GM18502 (cell line): ENCODE results near the gene ZNRF4.
"Not testable (repeated sequence)": the region's sequence is repeated elsewhere in the genome, so short reads cannot be mapped to it uniquely, and the experiment has no call there.

Experiments
- ATAC-seq: cut with Tn5 transposase; IDR thresholded peaks from one replicate; pipeline ENCODE4 v1.9.1; 2021; ENCODE audit warnings: mild to moderate bottlenecking; ENCODE audit not compliant: unreplicated experiment, poor library complexity

The ZNRF4 gene

GRCh38 chr19:5472286-5472685, 17.1 kb downstream of the ZNRF4 start:
- ATAC-seq: no peak

GRCh38 chr19:5473646-5474045, 18.4 kb downstream of the ZNRF4 start:
- no peak for ATAC-seq

GRCh38 chr19:5477451-5478215, 22.4 kb downstream of the ZNRF4 start:
- no peak for ATAC-seq

GRCh38 chr19:5478241-5478924, 23.2 kb downstream of the ZNRF4 start:
- ATAC-seq: no peak

- no peak for ATAC-seq
Measured at GRCh38 chr19:5478925-5479588, 23.8 kb downstream of the ZNRF4 start.

GRCh38 chr19:5479958-5480357, 24.7 kb downstream of the ZNRF4 start:
- no peak for ATAC-seq

- ATAC-seq: no peak
Measured at GRCh38 chr19:5480427-5480836, 25.2 kb downstream of the ZNRF4 start.

GRCh38 chr19:5481957-5482356, 26.7 kb downstream of the ZNRF4 start:
- ATAC-seq: no peak

- ATAC-seq: no peak
Measured at GRCh38 chr19:5484398-5485285, 29.4 kb downstream of the ZNRF4 start.

GRCh38 chr19:5485286-5485636, 30.0 kb downstream of the ZNRF4 start:
- ATAC-seq: no peak

GRCh38 chr19:5485658-5486057, 30.4 kb downstream of the ZNRF4 start:
- not testable (repeated sequence) for ATAC-seq

- no peak for ATAC-seq
Measured at GRCh38 chr19:5487222-5487621, 32.0 kb downstream of the ZNRF4 start.

- ATAC-seq: no peak
Measured at GRCh38 chr19:5489551-5489950, 34.3 kb downstream of the ZNRF4 start.

GRCh38 chr19:5491565-5491964, 36.3 kb downstream of the ZNRF4 start:
- no peak for ATAC-seq

GRCh38 chr19:5492281-5492634, 37.0 kb downstream of the ZNRF4 start:
- ATAC-seq: no peak

GRCh38 chr19:5492635-5493409, 37.6 kb downstream of the ZNRF4 start:
- ATAC-seq: no peak

- ATAC-seq: no peak
Measured at GRCh38 chr19:5494773-5495172, 39.6 kb downstream of the ZNRF4 start.

GRCh38 chr19:5495792-5496191, 40.6 kb downstream of the ZNRF4 start:
- no peak for ATAC-seq

- ATAC-seq: no peak
Measured at GRCh38 chr19:5497297-5497696, 42.1 kb downstream of the ZNRF4 start.
